ENCODE results near the gene PARL.

The PARL gene

DNA sequence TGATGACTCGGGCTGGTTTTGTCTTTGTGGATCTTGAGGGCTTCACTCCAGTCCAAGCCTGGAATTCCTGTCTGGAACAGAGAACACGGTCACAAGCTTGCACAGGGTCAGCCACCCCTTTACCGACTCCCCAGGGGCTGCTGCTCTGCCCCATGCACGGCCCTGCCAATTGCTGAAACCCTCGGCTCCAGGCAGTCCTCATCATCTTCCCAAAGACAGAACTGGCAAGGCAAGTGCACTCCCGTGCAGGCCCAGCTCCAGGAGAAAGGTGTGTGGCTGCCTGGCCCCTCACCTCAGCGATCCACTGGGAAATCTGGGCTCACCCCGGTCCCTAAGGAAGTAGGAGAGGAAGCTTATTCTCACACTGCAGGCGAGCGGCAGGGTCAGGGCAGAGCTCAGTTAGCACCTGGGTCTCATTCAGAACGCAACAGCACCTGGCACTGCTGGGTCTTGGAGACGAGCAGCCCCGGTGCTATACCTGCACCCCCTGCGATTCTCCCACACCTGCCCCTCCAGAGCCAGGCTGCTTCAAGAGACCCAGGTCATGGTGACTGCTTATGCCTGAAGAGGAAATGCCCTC lies 66.5 kb downstream of the PARL start:
- DNase-seq (ENCODE audit: low read depth, low spot score) = no peak

DNA sequence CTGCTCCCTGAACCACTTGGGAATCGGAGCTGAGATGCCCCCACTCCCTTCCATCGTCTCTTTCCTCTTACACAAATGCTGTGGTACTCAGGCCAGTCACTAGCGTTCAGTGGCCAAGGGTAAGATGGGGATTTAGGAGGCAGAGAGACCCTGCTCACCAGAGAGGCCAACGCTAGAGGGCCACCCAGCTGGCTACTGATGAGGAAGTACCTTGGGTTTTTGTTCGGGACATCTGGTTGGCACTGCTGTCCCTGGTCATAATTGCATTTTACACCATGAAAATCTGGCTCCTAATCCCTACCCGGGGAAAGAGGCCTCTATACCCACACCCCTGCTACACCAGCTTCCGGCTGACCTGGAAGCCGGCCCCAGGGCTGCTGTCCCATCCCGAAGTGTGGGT lies 67.0 kb downstream of the PARL start:
- DNase-seq (ENCODE audit: low read depth, low spot score) = no peak

DNA sequence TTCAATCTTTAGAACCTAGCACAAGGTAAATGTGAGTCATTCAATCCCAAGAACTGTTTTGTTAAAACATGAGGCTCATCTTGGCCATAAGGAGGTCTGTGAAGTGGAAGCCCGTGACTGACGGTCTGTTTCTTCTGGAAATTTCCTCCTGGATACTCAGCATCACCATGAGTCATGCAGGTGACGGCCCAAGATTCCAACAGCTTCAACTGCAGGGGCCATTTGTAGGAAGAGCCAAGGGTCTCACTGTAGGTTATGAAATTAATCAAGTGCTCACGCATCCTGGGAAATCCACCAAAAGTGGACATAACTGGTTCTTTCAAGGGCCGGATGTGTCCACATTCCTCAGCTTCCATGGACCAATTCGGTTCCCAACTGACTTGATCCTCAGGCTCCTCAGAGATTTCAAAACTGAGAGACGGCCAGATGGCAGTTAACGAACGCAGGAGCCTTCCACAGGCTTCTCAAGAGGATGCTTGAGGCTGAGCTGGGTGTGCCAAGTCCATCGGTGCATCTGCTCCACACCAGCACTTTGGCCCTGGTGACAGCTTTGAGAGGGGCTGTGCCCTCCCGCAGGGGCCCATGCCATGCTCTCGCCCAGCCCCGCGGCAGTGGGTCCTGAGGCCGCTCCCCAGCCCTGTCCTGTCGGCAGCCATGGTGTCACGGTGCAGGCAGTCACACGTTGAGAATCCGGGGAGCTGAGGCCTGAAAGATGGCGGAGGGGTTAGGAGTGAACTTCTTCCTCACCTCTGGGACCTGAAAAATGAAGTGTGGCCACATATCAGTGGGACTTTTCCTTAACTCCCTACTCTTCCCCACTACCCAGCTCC lies 67.8 kb downstream of the PARL start:
- no peak for DNase-seq (ENCODE audit: low read depth, low spot score)

DNA sequence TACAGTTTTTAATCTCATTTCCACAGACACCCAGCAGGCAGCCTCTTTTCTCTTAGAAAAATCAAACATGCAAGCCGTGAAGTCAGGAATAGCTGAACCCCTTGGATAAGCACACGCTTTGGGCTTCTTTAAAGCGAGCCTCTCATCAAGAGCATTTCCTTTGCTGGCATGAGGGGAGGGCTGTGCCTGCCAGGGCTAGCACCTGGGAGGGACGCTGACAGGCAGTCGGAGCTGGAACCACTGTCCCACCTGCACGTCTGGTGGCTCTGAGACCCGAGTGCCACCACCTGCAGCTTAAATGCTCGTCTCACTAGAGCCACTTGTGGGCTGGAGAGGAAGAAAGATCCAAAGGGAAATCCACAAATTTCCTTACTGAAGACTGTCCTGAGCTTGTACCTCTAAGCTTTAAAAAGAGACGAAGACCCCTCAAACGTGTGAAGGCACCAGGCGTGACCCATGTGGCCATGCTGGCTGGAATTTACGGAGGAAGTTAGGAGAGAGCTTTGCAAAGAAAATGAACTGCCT lies 68.7 kb downstream of the PARL start:
- DNase-seq (ENCODE audit: low read depth, low spot score) = no peak

GRCh38 chr3:183815563-183815940 lies 69.1 kb downstream of the PARL start:
- DNase-seq (ENCODE audit: low read depth, low spot score) = no peak

- DNase-seq (ENCODE audit: low read depth, low spot score) = no peak
Observed at GRCh38 chr3:183814240-183814639, 70.4 kb downstream of the PARL start.

GRCh38 chr3:183812761-183813445 lies 71.8 kb downstream of the PARL start:
- no peak for DNase-seq (ENCODE audit: low read depth, low spot score)

DNA sequence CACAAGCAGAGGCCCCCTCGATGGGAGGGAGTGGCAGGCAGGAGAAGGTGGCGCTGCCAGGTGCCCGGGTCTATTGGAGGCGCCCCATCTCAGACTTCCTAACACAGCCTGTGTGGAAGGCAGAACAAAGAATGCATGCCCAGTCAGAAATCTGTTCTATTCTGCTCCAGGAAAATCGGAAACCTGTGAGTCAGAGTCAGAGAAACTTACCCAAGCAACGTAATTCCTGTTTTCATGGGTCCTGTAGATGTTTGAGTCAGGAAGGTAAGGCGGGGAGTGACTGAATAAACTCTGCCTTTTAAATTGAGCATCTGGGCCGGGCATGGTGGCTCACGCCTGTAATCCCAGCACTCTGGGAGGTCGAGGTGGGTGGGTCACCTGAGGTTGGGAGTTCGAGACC lies 73.0 kb downstream of the PARL start:
- DNase-seq (ENCODE audit: low read depth, low spot score) = no peak

- no peak for DNase-seq (ENCODE audit: low read depth, low spot score)
Observed at GRCh38 chr3:183810643-183811594, 73.8 kb downstream of the PARL start.

- no peak for DNase-seq (ENCODE audit: low read depth, low spot score)
Observed at GRCh38 chr3:183809270-183809669, 75.4 kb downstream of the PARL start.

- no peak for DNase-seq (ENCODE audit: low read depth, low spot score)
Observed at GRCh38 chr3:183808355-183808754, 76.3 kb downstream of the PARL start.

DNA sequence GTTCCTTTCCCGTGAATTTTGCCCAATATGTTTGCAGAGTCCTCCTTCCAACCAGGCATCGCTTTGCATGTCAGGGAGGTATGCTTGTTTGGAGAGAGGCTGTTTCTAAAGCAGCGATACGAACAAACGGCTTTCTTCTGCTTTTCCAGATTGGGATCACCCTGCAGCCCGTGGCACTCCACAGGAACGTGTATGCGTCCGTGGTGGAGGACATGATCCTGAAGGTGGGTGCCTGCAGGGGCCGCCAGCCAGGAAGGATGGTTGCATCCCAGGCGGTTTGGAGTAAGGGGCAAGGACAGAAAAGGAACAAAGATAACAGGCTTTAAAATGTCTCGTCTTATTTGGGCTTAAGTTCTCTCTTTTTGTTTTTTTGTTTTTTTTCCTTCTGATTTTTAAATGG lies 76.8 kb downstream of the PARL start:
- DNase-seq (ENCODE audit: low read depth, low spot score) = no peak

GRCh38 chr3:183807209-183807728 lies 77.4 kb downstream of the PARL start:
- no peak for DNase-seq (ENCODE audit: low read depth, low spot score)

- no peak for DNase-seq (ENCODE audit: low read depth, low spot score)
Observed at GRCh38 chr3:183802989-183803388, 81.7 kb downstream of the PARL start.

GRCh38 chr3:183801601-183802000 lies 83.1 kb downstream of the PARL start:
- no peak for DNase-seq (ENCODE audit: low read depth, low spot score)

DNA sequence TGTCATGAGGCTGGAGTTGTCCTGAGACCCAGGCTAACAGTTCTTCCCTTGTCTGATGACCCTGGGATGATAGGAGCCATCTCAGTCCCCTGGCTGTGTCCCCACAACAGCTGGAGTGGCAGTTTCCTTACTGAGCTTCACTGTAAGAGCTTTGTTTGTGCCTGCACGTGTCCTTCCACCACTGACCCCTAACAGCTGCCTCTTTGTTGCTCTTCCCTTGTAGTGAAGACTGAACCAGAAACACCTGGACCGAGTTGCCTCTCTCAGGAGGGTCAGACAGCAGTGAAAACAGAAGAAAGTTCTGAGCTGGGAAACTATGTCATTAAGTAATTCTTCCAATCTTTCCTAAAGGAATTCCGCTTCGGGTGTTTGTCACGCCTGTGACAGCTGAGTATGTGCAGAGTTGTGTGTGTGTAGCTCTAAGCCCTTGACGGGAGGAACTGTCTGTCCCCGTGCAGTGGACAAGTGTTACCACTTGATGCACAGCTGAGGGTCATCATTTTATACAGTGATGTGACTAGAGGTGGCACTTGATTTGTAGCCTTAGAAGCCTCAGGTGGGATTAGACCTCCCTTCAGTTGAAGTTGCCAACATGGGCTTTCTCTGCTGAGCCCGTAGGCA lies 84.3 kb downstream of the PARL start:
- DNase-seq (ENCODE audit: low read depth, low spot score) = no peak

- DNase-seq (ENCODE audit: low read depth, low spot score) = no peak
Observed at GRCh38 chr3:183799461-183799860, 85.2 kb downstream of the PARL start.

DNA sequence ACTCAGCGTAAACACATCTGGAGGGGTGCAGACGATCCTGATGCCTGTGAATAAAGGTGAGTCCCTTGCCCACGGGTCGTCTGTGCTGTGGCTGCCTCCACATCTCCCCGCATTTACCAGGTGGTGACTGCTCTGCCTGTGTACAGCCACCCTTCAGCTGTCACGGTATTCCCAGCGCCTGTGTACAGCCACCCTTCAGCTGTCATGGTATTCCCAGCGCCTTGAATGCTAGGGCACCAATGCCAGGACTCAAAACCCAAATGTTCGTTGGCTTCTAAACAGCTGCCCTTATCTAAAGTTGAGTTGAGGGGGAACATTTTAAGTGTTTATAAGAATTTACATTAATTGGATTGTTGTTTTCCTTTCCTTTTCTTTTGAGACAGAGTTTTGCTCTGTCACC lies 86.7 kb downstream of the PARL start:
- no peak for DNase-seq (ENCODE audit: low read depth, low spot score)

GRCh38 chr3:183796372-183796771 lies 88.3 kb downstream of the PARL start:
- DNase-seq (ENCODE audit: low read depth, low spot score) = no peak

GRCh38 chr3:183794452-183794851 lies 90.2 kb downstream of the PARL start:
- no peak for DNase-seq (ENCODE audit: low read depth, low spot score)

- no peak for DNase-seq (ENCODE audit: low read depth, low spot score)
Observed at GRCh38 chr3:183792976-183793375, 91.7 kb downstream of the PARL start.
